GM12891 (cell line): ENCODE results near the gene SPATA13.

ENCODE experiments used
- DNase-seq: peaks from one replicate; pipeline ENCODE4 v3.0.0; 2011; ENCODE audit warnings: low spot score; ENCODE audit not compliant: insufficient read length
- FAIRE-seq: peaks from 2 replicates; lab custom pipeline; 2011; peaks lifted over from hg19 to GRCh38; lab: Jason Lieb, UNC
- PAX5 ChIP-seq: IDR thresholded peaks from 2 replicates; pipeline ENCODE4 v1.6.1; 2011; ENCODE audit warnings: low read length, moderate library complexity, mild to moderate bottlenecking; ENCODE audit not compliant: insufficient read depth, severe bottlenecking
- POLR2A ChIP-seq: IDR thresholded peaks from 2 replicates; pipeline ENCODE4 v1.6.1; 2011; ENCODE audit warnings: low read depth, low read length, control low read depth
- POLR2AphosphoS5 ChIP-seq: IDR thresholded peaks from 2 replicates; pipeline ENCODE4 v1.6.1; 2011; ENCODE audit warnings: low read depth, low read length, control low read depth
- POU2F2 ChIP-seq: IDR thresholded peaks from 2 replicates; pipeline ENCODE4 v1.6.1; 2011; ENCODE audit warnings: low read depth, mild to moderate bottlenecking, control low read depth, low read length, moderate library complexity
- SPI1 ChIP-seq: IDR thresholded peaks from 2 replicates; pipeline ENCODE4 v1.6.1; 2011; ENCODE audit warnings: low read depth, low read length, control low read depth
- TAF1 ChIP-seq: IDR thresholded peaks from 2 replicates; pipeline ENCODE4 v1.6.1; 2011; ENCODE audit warnings: low read depth, low read length, control low read depth

Gene SPATA13

DNA sequence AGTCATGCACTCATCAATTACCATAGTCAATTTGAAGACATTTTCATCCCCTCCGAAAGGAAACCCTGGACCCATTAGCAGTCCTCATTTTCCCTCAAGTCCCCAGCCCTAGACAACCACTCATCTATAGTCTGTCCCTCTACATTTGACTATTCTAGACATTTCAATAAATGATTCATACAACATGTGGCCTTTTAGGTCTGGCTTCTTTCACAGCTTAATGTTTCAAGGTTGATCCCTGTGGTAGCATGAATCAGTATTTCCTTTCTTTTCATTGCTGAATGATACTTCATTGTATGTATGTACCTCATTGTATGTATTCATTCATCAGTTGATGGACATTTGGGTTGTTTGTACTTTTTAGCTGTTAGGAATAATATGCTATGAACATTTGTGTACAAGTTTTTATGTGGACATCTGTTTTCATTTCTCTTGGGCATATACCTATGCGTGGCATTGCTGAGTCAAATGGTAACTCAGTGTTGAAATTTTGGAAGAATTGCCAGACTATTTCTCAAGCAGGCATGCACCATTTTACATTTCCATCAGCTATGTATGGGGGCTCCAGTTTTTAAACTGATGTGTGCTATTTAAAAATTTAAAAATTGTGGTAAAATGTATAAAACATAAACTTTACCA lies 18.4 kb downstream of the SPATA13 start:
- no peak for FAIRE-seq
- TF ChIP-seq SPI1 (no peak), PAX5 (no peak), TAF1 (no peak), POLR2AphosphoS5 (no peak)
- no peak for DNase-seq

DNA sequence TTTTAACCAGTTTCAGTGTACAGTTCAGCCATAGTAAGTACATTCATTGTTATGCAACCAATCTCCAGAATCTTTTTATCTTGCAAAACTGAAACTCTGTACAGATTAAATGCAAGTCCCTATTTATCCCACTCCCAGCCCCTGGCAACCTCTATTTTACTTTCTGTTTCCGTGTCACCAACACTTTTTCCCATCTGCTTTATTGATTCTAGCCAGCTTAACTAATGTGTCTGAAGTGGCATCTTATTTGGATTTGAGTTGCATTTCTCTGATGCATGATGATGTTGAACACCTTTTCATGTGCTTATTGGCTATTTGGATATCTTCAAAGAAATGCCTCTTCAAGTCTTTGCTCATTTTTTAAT lies 18.9 kb downstream of the SPATA13 start:
- FAIRE-seq: no peak
- no peak for DNase-seq
- TF ChIP-seq PAX5: no peak
- no peak for TF ChIP-seq TAF1
- TF ChIP-seq SPI1: no peak
- TF ChIP-seq POLR2A: no peak
- no peak for TF ChIP-seq POU2F2

DNA sequence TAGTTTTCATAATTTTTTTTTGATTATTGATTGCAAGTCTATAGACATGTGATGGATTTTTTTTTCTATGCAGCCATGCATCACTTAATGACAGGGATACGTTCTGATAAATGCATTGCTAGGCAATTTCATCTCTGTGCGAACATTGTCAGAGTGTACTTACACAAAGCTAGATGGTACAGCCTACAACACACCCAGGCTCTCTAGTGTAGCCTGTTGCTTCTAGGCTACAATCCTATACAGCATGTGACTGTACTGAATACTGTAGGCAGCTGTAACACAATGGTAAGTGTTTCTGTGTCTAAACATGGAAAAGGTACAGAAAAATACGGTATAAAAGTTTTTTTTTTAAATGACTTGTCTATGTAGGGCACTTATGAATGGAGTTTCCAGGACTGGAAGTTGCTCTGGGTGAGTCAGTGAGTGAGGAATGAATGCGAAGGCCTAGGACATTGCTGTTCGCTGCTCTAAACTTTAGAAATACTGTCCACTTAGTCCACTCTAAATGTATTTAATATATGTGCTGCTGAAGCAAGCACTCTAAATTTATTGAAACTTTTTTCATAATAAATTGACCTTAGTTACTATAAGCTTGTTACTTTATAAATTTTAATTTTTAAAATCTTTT lies 20.3 kb downstream of the SPATA13 start:
- no peak for FAIRE-seq

DNA sequence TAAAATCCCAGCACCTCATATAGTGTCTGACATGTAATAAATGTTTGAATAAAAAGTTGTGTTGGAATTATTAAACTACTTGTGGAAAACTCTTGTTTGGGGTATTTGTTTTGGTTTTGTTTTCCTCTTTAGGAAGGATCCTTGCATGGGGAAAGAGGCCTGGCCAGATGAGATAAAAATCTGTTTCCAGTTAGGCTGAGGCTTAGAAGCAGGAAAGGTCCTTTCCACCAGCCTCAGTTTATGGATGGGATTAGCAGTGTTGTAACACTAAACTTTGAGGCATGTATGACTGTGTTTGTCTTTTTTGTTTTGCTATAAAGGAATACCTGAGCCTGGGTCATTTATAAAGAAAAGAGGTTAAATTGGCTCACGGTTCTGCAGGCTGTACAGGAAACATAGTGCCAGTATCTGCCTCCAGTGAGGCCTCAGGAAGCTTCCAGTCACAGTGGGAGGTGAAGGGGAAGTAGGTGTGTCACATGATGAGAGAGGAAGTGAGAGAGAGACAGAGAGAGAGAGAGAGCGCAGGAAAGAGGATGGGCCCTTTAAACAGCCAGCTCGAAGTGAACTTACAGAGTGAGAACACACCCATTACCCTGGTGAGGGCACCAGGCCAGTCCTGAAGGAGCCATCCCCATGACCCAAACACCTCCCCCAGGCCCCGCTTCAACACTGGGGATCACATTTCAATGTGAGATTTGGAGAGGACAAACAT lies 21.6 kb downstream of the SPATA13 start:
- peak; percentile 28; the same call in 1 of the 2 replicates for TF ChIP-seq SPI1
- no peak for TF ChIP-seq PAX5
- DNase-seq (no peak), FAIRE-seq (no peak)

More for the DNA sequence above, 20.3 kb downstream of the SPATA13 start:
- no peak for DNase-seq
- TF ChIP-seq TAF1 (no peak), SPI1 (no peak), PAX5 (no peak), POU2F2 (no peak), POLR2A (no peak), POLR2AphosphoS5 (no peak)

- DNase-seq (no peak), FAIRE-seq (no peak)
- TF ChIP-seq POLR2A: no peak
These were observed 22.2 kb downstream of the SPATA13 start for GRCh38 chr13:24182703-24183081.

GRCh38 chr13:24183741-24184182 lies 23.2 kb downstream of the SPATA13 start:
- no peak for FAIRE-seq
- no peak for DNase-seq

DNA sequence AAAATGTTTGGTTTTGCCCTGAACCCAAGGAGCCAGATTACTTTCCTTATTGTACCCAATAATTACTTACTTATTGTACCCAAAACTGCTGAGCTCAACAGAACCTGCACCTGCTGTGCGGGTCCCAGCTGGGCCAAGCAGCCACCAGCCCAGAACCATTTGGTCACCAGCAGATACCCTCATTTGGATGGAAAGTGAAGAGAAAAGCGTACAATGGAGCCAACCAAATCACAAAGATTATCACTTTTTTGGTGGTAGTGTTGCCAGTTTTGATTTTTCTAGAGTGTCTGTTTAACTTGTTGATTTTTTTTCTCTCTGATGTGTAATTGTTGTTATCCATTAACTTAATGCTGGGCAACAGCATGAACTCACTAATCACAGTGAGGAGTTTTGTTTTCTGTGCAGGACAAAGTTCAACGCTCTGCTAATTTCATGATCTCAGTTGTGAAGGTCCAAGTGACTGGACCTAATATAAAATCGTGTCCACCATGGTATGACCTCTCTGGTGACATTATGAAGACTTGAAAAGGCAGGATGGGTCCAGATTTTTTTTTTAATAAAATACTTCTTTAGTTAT lies 23.8 kb downstream of the SPATA13 start:
- FAIRE-seq (no peak), DNase-seq (no peak)

More at GRCh38 chr13:24183741-24184182, 23.2 kb downstream of the SPATA13 start:
- TF ChIP-seq POU2F2 (no peak), POLR2A (no peak), PAX5 (no peak), TAF1 (no peak), POLR2AphosphoS5 (no peak), SPI1 (no peak)

GRCh38 chr13:24184882-24185281 lies 24.4 kb downstream of the SPATA13 start:
- no peak for DNase-seq
- TF ChIP-seq POU2F2 (no peak), POLR2A (no peak), POLR2AphosphoS5 (no peak), PAX5 (no peak), SPI1 (no peak), TAF1 (no peak)
- FAIRE-seq: no peak

More for the DNA sequence above, 23.8 kb downstream of the SPATA13 start:
- TF ChIP-seq PAX5: no peak
- TF ChIP-seq POLR2AphosphoS5: no peak
- no peak for TF ChIP-seq TAF1
- TF ChIP-seq SPI1: no peak
- TF ChIP-seq POLR2A: no peak
- TF ChIP-seq POU2F2: no peak

- DNase-seq (no peak), FAIRE-seq (no peak)
- TF ChIP-seq POLR2A (no peak), TAF1 (no peak), PAX5 (no peak), POU2F2 (no peak), POLR2AphosphoS5 (no peak), SPI1 (no peak)
These were observed 25.2 kb downstream of the SPATA13 start for GRCh38 chr13:24185591-24186232.

DNA sequence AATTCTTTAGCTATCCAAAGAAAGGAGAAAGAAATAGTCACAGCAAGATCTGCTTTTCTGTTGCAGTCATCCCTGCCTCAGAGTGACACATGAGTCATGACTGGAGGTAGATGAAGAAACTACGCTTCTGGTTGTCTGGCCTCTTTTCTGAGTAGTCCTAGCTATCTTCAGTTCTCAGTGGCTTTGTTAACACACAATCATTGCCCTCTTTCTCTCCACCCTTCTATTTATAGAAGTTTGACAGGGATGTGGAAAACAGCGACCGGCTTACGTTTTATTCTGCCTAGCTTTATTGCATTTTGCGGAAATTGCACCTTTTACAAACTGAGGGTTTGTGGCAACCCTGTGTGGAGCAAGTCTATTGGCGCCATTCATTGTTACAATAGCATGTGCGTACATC lies 26.7 kb downstream of the SPATA13 start:
- FAIRE-seq (no peak), DNase-seq (no peak)
- no peak for TF ChIP-seq POLR2A
- TF ChIP-seq TAF1: no peak
- no peak for TF ChIP-seq POU2F2
- no peak for TF ChIP-seq PAX5
- no peak for TF ChIP-seq SPI1
- TF ChIP-seq POLR2AphosphoS5: no peak
